Endometrial microvascular endothelial cells (primary cell): ENCODE data around the gene RPUSD3. TPM values are rescaled to one million over a fixed set of nuclear protein-coding genes. Genes with fewer than 3 reads are reported as not detected.
"Not testable (repeated sequence)": the region's sequence is repeated elsewhere in the genome, so short reads cannot be mapped to it uniquely, and the experiment has no call there.

Source experiments
- in situ Hi-C: cut with HindIII; loops from 2 replicates; pipeline ENCODE4 v1.10.0; 2017; ENCODE audit warnings: low sequenced_read_pairs, low pct_unique_long_range_greater_than_20kb; ENCODE audit errors: inconsistent ontology term
- total RNA-seq: library from RNA; depleted of rRNA; stranded (reverse); fragments of >200 nt; gene quantifications from one replicate; pipeline ENCODE4 v1.2.3, GENCODE V29; 2015; ENCODE audit errors: inconsistent ontology term

Gene RPUSD3
- total RNA-seq, 1 donor from 2014 or later: 53.1 TPM

GRCh38 chr3:9867106-9867505 lies 23.3 kb upstream of the RPUSD3 start:
- in situ Hi-C loops: no loop called here

DNA sequence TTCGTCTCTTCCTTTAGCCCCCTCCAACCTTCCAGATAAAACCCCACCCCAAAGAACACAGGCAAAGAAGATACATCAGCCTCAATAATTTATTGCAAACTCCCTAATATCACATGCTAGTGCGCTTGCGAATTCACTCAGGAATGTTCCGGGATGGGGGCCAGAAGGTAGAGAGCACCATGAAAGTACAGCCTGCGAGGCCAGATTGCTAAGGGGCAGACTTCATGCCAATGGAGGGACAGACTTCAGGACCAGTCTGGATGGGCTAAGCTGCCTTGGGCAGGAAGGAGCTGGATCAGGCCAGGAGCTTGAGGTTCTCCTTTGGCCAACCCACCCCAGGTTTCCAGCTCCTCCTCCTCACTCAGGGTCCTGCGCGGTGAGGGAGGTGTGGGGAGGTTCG lies 22.8 kb upstream of the RPUSD3 start:
- in situ Hi-C loops: no loop called here

DNA sequence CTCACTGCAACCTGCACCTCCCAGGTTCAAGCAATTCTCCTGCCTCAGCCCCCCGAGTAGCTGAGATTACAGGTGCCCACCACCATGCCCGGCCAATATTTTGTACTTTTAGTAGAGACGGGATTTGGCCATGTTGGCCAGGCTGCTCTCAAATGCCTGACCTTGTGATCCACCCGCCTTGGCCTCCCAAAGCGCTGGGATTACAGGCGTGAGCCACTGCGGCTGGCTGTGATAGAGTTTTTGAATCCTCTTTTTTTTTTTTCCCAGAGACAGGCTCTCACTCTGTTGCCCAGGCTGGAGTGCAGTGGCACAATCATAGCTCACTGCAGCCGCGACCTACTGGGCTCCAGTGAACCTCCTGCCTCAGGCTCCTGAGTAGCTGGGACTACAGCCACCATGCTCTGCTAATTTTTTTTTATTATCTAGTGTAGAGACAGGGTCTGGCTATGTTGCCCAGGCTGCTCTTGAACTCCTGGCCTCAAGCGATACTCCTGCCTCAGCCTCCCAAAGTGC lies 21.4 kb upstream of the RPUSD3 start:
- in situ Hi-C loops: not testable (repeated sequence)

DNA sequence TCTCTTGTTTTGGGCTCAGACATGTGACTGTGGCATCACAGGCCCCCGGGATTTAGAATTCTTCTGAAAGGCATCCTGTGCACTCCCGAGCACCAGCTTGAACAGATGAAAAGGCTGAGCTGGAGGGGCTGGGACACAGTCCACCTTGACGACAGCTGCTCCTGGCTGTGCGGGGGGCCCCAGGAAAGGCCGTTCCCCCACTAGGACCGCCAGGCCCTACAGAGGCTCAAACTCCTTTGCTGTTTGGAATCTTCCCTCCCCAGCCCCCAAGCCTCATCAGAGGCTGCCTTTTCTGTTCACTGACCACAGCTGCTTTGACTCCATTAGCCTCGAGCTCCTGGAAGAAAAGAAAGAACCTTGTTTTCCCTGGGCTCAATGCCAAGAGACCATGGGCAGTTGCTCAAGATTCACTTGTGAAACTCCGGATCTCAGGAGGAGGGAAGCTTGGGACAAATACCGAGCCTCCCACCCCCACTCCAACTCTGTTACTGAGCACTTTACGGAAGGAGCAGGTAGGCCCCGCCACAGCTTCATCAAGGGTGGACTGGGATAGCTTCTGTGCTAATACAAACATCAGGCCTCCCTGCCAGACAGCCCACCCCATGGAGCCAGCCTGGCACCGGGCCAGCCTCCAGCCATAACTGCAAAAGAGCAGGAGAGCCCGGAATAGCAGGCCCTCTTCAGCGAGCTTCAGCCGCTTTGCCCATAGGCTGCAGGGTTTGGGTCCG lies 20.6 kb upstream of the RPUSD3 start:
- in situ Hi-C loops: no loop called here

DNA sequence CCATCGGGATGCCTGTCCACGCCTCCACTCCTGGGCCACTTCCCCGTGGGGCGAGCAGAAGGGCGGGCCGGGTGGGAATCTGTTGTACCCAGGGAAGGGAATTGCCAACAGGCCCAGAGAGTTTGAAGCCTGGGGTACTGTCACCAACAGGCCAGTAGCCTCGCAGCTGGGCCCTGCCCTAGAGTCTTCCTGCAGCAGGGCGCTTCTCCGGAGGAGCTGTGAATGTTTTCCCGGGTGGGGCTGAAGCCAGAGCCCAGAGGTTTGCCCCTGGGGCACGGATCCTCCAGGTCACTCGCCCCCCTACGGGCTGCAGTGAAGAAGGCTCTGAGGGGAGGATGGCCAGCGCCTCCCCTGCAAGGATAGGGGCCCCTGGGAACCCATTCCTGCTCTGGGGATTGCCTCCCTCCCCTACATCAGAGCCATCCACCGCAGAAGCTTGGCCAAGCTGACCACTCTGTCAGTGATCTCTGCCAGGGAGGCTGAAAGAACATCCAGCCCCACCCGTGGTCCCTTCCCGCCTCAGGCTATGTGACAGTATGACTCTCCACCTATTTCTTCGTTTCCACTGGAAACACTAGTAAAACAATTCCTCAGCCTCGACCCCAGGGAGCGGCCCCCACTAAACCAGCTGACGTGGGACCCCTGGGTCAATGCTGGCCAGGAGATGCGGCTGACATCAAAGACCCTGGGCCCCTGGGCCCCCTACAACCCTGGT lies 19.4 kb upstream of the RPUSD3 start:
- in situ Hi-C loops: no loop called here

DNA sequence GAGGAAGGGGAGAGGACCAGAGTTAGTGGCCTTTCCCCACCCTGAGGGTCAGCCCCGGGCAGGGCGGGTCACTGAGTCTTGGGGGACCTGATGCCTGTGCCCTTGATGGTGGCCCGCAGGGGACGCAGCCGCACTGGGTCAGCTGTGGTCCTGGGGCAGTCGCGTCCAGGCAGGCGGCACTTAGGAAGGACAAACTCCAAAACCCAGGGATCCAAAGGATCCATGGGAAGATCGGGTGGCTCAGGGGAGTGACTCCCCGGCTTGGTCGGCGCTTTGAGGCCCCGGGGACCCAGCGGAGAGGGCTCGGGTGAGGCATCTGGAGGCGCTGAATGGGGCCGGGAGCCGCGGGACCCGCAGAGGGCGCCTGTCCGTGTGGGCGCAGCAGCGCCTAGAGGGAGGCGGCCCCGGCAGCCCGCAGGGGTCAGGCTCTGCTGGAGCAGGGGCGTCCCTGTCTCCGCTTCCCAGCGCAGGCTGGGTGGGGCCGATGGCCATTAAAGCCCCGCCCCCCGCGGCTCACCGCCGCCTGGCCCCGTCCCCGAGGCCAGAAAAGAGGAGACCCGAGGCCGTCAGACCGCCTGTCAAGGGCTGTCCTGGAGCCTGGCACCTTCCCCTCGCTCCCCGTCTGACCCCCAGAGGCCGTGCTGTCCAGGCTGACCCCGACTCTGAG lies 18.7 kb upstream of the RPUSD3 start:
- in situ Hi-C loops: no loop called here

DNA sequence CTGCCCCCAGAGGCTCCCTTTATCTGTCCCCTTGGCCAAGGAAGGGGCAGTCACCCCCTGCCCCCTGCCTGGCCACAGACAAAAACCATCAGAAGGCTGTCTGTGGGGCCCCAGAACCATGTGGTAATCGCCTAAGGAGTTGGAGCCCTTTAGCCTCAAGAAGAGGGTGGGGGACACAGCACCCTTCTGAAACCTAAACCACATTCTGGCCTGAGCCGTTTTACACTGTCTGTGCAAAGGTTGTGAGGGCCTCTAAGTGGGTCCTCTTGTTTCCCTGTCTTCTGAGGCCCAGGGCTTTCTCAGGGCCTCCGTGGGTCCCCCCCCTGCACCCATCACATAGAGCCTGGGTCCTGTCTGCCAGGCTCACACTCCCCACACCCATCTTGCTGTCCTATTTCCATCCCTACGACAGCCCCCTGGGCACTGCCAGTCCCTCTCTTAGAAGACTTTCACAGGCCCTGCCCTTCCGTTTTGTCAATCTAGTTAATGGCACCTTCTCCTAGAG lies 17.9 kb upstream of the RPUSD3 start:
- in situ Hi-C loops: no loop called here

GRCh38 chr3:9861201-9861600 lies 17.4 kb upstream of the RPUSD3 start:
- in situ Hi-C loops: no loop called here

GRCh38 chr3:9859530-9860025 lies 15.8 kb upstream of the RPUSD3 start:
- in situ Hi-C loops: no loop called here

- in situ Hi-C loops: no loop called here
Measured at GRCh38 chr3:9855594-9855993, 11.8 kb upstream of the RPUSD3 start.

- in situ Hi-C loops: not testable (repeated sequence)
Measured at GRCh38 chr3:9854291-9854940, 10.6 kb upstream of the RPUSD3 start.

DNA sequence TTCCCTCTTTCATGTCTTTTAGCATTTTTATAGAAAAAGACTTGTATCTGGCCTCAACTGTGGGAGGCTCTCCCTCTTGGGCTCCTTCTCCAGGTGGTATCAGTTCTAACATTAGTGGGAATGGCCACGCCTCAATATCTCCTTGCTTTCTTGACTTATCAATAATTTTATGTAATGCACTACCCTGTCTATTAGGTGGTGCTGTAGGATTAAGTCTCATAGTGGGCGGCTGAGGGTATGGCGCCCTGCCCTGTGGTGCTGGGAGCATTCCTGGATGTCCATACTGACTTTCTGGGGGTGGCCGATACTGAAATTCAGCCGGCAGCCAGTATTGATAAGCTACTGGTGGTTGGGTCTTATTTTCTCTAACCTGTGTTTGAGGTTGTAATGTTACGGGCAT lies 8.7 kb upstream of the RPUSD3 start:
- in situ Hi-C loops: no loop called here

GRCh38 chr3:9851926-9852325 lies 8.1 kb upstream of the RPUSD3 start:
- in situ Hi-C loops: not testable (repeated sequence)

DNA sequence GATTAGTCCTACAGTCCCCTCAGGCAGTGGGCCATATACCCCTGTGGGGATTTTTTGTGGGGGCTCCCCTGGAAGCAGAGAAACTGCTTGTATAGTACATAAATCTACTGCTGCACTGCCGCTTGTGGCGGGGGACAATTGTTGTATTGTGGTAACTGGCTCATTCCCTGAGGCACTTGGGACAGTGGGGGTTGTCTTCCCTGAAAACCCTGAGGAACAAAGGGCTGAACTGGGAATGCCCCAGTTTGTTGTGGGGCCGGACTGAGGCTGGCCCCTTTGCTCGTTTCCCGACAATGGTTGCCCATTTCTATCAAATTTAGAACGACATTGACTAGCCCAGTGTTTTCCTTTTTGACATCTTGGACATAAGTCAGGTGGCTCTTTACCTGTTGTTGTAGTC lies 7.6 kb upstream of the RPUSD3 start:
- in situ Hi-C loops: not testable (repeated sequence)

DNA sequence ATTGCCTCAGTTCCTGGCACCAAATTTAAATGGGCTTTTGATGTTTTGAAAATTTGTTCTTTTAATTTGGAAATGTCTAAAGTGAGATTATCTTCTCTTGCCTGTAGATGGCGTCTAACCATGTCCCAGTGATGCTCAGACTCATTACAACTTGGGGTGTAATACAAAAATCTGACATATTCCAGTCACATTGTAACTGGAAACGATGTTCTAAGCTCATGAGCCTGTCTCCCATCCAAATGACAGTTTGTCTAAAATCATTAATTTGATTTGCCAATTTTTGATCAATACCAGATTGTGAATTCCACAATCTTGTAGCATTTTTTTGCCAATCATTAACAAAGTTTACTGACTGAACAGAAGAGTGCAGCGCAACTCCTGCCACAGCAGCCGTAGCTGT lies 5.1 kb upstream of the RPUSD3 start:
- in situ Hi-C loops: not testable (repeated sequence)

- in situ Hi-C loops: not testable (repeated sequence)
Measured at GRCh38 chr3:9847870-9848269, 4.1 kb upstream of the RPUSD3 start.

GRCh38 chr3:9846931-9847488 lies 3.2 kb upstream of the RPUSD3 start:
- in situ Hi-C loops: no loop called here

- in situ Hi-C loops: no loop called here
Measured at GRCh38 chr3:9846231-9846630, 2.4 kb upstream of the RPUSD3 start.

DNA sequence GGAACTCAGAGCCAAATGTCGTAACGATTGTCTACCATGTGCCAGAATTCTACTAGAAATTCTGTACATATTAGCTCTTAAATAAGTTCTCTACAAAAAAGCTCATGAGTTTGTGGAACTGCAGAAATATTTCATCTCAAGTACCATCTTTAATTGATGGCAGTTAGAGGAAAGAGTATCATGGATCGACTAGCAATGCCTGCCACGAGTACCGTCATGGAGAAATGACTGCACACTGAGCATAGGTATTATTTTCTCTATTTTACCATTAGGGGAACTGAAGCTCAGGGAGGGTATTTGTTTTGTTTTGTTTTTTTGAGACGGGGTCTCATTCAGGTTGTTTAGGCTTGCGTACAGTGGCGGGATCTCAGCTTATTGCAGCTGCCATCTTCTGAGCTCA lies 2.8 kb downstream of the RPUSD3 start:
- in situ Hi-C loops: no loop called here
